Measurements from ENCODE around the gene KLF2.
"Not testable (repeated sequence)": the region's sequence is repeated elsewhere in the genome, so short reads cannot be mapped to it uniquely, and the experiment has no call there.

KLF2 gene

DNA sequence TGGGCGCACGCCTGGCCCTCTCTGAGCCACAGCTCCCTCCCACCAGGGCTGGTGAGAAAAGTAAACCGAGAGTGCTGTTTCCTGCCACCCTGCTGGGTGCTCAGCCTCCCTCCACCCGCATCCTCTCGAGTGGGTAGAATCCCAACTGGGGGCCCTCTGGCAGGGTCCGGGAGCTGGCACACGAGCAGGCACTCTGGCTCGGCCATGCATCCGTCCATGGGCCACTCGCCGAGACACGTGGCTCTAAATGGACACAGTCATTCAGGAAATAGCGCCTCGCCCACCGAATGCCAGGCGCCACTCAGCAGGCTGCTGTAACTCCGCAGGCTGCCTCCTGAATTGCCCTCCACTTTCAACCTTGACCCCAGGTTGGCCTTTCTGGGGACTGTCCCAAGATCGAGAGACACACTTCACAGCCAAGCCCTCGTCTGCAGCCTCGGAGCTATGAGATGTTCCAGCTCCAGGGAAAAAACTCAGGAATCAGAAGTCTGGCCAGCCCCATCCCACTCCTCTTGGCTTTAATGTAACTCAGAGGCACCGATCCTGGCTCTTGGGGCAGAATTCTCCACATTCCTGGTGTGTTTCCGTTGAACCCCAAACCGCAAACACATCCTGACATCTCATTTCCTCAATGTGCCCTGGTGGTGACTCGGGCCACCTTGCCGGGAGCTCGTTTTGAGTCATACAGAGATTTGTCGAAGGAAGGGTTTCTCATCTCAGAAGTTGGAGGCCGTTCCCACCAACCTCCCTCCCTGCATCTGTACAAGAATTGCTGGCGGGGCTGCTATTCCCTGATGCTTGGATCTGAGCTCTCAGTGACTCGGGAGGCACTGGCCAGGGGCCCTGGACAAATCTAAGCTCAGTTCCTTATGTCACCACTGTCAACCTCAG is 14.1 kb downstream of the KLF2 start:
- DNase-seq (ENCODE audit: low read depth in 3 of 3) = peak in 1 of 3 experiments; percentile 27

DNA sequence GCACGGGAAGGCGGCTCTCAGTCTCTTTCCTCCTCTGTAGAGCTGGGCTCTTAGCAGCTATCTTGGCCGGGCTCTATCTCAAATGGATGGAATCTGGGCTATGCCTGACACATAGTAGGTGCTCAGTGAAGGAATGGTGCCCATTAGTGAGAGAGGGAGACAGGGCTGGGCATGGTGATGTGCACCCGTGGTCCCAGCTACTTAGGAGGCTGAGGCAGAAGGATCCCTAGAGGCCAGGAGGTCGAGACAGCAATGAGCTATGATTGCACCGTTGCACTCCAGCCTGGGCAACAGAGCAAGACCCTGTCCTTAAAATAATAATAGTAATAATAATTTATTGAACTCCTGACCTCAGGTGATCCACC is 14.7 kb downstream of the KLF2 start:
- DNase-seq (ENCODE audit: low read depth in 3 of 3) = no peak

DNA sequence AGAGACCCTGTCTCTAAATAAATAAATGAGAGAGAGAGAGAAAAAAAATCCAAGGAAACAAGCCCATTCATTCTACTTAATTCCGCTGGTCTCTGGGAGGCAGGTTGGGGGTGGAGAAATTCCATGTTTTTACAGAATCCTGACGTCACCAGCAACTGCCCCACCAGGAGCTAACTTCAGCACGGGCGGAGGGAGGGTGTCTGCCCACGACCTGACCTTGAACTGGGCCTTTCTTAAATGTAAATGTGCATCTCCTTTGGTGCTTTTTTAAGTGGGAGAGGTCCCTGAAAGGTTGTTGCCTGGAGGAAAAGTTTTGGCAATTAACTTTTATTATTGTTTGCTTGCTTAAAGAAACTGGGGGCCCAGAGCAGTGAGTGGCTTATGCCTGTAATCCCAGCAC is 15.5 kb downstream of the KLF2 start:
- DNase-seq (ENCODE audit: low read depth in 3 of 3) = no peak

GRCh38 chr19:16340654-16341053 is 16.0 kb downstream of the KLF2 start:
- DNase-seq (ENCODE audit: low read depth in 3 of 3) = no peak

DNA sequence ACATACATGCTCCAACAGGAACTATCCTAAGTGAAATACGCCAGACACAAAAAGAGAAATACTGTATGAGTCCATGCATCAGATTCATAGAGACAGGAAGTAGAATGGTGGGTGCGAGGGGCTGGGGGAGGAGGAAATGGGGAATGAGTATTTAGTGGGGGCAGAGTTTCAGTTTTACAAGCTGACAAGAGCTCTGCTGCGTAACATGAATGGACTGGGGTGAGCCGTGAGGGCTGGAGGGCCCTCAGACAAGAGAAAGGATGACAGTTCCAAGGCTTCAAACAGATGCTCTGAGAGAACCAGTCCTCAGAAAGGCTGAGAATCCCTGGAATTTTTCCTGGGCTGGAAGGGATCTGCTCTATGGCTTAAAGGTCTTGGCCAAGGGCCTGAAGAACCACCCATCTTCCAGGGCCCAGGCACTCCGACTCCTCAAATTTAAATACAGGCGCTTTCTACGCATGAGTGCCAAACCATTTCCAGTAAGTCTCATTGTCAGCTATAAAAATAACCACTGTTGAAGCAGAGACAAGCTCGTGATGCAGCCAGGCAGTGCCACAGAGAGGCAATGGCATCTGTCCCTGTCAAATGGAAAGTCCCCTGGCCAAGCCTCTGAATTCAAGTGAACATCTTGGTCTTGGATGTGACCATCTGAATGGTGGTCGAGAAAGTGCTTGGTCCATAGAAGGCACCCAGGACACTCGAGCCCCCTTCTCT is 17.5 kb downstream of the KLF2 start:
- DNase-seq (ENCODE audit: low read depth in 3 of 3) = peak in 1 of 3 experiments; percentile 32

DNA sequence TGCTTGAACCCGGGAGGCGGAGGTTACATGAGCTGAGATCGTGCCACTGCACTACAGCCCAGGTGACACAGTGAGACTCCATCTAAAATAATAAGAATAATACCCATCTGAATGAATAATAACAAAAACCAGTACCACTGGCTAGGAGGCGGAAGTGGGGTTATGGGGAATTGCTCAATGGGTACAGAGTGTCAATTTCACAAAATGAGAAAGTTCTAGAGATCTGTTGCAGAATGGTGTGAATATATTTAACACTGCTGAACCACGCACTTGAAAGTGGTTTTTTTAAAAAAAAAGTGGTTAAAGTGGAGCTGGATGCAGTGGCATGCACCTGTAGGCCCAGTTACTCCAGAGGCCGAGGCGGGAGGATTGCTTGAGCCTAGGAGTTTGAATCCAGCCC is 18.5 kb downstream of the KLF2 start:
- no peak for DNase-seq (ENCODE audit: low read depth in 3 of 3)

- DNase-seq (ENCODE audit: low read depth in 3 of 3) = no peak
Observed at GRCh38 chr19:16345457-16345856, 20.8 kb downstream of the KLF2 start.

DNA sequence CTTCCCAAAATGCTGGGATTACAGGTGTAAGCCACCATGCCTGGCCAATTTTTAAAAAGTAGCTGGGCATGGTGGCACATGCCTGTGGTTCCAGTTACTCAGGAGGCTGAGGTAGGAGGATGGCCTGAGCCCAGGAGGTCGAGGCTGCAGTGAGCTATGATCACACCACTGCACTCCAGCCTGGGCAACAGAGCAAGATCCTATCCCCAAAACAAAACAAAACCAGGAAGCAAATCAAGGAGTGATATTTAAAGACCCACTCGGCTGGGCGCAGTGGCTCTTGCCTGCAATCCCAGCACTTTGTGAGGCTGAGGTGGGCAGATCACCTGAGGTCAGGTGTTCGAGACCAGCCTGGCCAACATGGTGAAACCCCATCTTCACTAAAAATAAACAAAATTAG is 22.5 kb downstream of the KLF2 start:
- DNase-seq (ENCODE audit: low read depth in 3 of 3) = not testable (repeated sequence)

GRCh38 chr19:16347706-16348105 is 23.1 kb downstream of the KLF2 start:
- DNase-seq (ENCODE audit: low read depth in 3 of 3) = no peak

DNA sequence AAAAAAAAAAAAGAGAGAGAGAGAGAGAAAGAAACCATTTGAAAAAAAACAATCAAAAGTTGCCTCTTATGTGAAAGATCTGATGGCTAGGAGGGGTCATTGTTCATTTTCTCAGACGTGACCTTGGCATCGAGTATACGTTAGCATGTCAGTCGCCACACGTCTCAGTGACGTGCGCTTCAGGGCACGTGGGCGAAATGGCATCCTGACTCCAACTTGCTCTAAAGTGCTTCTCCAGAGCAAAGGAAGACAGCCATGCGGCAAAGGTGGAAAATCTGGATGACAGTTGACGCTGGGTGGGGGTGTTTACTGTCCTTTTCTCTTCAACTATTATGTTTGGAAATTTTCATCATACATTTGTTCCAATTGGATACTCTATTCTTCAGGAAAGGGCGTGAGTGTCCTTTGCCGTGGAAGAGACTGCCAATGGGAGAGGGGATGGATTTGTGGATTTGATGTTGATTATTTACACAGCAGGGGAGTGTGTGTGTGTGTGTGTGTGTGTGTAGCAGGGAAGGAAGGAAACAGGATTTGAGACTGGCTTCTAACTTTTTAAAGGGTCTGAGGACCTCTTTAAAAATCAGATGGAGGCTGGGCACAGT is 25.0 kb downstream of the KLF2 start:
- no peak for DNase-seq (ENCODE audit: low read depth in 3 of 3)

DNA sequence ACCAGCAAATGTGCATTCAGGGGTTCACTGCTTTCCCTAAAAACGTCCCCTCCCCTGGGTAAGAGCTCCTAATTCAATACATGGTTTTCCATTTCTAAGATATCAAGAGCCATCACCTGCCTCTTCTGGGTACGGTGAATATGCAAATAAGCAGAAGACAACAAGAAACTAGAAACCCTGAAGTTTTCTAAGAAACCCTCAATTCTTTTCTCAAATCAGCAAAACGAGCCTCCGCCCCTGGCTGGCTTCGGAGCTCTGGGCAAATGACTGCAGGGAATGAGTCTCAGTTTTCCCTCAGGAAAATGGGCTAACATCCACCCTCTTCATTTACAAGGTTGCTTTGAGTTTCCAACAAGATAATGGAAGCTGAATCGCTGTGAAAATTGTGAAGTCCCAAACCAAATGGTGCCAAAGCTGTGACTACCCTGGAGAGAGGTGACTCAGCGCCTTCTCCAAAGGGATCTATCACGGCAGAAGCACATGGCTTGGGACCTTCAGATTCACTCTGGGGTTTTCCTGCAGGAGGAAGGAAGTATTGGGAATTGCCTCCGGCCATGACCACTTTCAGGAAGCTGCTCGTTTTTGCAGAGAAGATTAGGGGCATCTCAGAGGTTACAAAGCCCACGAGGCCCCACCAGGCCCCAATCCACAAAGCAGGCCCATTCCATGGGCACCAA is 26.6 kb downstream of the KLF2 start:
- DNase-seq (ENCODE audit: low read depth in 3 of 3) = no peak

DNA sequence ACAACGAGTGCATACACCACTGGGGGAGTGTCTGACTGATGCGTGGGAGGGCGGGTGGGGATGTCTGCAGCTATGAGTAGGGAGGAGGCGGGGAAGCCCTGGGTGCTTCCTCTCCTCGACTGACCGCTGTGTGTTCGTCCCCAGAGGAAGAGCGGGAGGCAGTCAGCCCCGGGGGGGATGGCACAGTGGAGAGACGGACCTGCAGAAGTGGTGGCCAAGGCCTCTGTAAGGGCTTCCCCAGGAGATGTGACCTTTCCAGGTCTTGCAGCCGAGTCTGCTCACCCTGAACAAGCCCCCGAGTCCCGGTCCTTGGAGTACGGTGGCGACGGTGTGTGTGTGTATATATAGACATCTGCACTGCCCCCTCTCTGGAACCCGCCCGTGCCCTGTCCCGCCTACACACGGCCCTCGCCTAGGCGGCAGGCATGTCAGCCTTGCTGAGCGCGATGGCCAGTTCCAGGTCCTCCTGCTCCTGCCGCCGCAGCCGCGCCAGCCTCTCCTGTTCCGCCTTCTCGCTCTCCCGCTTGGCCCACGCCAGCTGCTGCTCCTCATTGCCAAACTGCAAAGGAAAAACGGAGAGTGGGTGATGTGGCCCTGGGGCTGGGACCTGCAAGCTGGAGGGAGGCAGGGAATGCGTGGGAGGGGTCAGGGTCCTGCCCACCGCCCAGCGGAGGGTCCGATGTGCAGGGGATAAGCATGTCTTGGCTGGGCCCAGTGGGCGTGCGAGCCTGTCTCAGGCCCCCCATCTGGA is 30.8 kb downstream of the KLF2 start:
- no peak for DNase-seq (ENCODE audit: low read depth in 3 of 3)

- DNase-seq (ENCODE audit: low read depth in 3 of 3) = no peak
Observed at GRCh38 chr19:16358456-16358855, 33.8 kb downstream of the KLF2 start.

GRCh38 chr19:16359074-16359473 is 34.4 kb downstream of the KLF2 start:
- DNase-seq (ENCODE audit: low read depth in 3 of 3) = no peak

DNA sequence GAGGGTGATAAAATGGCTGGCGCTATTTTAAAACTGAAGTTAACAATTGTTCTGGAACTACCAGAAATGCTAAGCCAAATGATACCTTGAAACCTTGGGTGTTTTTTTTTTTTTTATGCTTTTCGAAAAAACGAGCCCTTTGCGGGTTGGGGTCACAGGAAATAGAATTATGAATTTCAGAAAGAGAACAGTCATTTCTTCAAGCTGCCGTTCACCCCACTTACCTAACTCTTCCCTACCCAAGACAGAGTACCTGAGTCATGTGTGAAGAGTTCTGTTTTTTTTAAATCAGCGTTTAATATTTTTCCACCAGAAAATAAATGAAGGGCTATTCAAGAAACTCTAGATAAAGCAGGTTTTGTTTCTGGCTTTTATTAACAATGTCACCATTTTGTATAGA is 35.3 kb downstream of the KLF2 start:
- DNase-seq (ENCODE audit: low read depth in 3 of 3) = no peak

GRCh38 chr19:16360738-16361137 is 36.1 kb downstream of the KLF2 start:
- no peak for DNase-seq (ENCODE audit: low read depth in 3 of 3)

DNA sequence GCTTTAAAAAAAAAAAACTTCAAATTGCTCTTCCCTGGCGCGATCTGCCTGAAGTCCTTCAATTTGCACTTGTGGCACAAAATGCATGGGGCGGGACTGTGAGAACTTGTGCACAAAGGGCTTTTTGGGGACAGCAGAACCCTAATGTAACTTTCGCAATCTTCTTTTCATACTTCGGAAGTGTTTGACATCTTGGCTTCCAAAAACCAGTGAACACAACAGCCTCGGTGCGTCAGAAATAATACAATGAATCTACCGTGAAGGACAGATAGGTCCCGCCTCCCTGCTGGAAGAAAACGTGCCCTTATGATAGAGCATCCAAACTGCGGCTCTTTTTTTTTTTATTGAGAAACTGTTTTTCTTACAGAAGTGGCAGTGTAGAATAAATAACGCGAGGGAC is 36.6 kb downstream of the KLF2 start:
- DNase-seq (ENCODE audit: low read depth in 3 of 3) = no peak

- DNase-seq (ENCODE audit: low read depth in 3 of 3) = no peak
Observed at GRCh38 chr19:16361926-16362325, 37.3 kb downstream of the KLF2 start.

DNA sequence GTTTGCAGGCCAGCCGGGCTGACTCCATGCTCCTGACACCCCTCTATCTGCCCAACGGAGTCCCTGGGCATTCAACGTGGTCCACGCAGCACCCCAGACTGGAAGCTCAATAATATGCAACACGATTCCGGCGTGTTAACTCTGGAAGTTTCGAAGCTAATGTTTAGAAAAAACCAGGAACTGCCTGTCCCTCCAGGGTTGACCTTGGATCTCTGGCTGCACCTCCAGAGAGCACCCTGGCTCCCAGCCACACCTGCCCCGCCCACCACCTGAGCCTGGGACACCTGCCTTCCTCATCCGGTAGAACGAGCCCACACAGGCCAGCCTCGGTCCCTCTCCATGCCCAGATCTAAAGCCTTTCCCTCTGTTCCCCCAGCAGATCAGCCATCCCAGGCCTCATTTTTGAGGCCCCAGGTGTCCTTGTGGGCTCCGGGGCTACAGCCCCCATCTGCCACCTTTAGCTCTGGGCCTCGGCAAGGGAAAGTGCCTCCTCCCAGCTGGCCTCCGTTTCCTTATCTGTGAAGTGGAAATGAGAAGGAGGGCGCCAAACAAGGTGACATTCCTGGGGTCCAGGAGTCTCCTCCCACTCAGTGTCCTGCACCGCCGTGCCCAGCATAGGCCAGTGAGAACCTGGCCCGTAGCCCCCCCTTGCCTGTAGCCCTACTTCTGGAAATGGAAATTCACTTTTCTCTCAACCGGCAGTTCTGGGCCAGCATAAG is 38.7 kb downstream of the KLF2 start:
- no peak for DNase-seq (ENCODE audit: low read depth in 3 of 3)

DNA sequence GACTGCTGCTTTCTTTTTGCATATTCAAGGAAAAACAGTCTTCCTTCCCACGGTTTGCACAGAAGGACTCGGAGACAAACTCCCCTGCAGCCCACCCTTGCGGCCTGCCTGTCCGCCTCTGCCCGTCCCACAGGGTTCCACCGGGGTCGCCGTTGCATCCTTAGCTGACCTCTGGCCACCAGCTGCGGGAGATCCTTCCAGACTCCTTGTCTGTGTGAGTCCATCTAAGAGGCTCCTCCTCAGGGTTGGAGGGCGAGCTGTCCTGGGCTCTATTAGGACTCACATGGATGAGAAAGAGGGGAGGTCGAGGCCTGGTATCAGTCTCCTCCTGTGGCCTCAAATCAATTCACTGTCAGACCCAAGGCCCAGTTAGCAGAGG is 39.2 kb downstream of the KLF2 start:
- DNase-seq (ENCODE audit: low read depth in 3 of 3) = no peak
